Activated CD4-positive, alpha-beta T cell treated with anti-CD3 and anti-CD28 coated beads, Interleukin-2, amount 50 U/mL, for 24 hours (primary cell): Measurements from ENCODE around the gene ASTN2.

Experiments used
- DNase-seq, 2 donors: peaks; one replicate each; pipeline ENCODE4 v3.0.0-alpha.2; 2020; ENCODE audit warnings: low read depth in 1 of 2, low spot score in 1 of 2

ASTN2 gene

DNA sequence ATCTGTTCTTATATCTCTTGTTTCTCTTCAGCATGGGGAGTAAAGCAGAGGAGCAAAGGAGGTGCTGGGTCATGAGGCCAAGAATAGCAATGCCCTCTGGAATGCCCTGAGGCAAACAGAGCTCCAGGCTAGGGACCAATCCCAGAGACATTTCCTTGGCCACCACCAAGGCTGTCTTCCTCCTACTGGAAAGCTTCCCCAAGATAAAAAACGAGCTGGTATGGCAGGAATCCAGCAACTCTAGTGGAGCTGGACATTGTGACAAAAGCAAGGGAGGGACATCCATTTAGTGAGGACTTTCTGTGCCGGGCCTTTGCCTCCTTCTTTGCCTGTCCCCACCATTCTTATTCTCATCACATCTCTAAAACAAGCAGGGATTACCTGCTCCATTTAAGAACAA lies 161.6 kb downstream of the ASTN2 start:
- no peak for DNase-seq

- DNase-seq: no peak
These were observed 164.1 kb downstream of the ASTN2 start for GRCh38 chr9:117250610-117251215.

GRCh38 chr9:117249799-117250198 lies 165.1 kb downstream of the ASTN2 start:
- DNase-seq: no peak

DNA sequence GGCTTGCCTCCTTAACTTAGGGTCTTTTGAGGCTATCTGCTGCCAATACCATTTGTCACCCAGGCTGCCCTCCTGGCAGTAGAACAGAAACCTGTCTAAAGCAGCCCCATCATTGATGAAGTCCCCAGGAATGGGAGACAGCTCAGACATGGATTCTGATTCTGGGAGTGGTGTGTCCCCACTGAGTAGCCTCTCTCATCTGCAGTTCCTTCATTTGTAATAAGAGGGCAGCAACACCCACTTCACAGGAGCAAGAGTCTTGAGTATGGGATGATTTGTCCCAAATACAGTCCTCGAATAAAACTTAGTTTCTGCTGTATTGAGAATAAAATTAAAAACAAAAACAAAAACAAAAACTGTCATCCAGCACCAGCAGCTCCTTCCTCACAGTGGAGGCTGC lies 167.6 kb downstream of the ASTN2 start:
- no peak for DNase-seq

DNA sequence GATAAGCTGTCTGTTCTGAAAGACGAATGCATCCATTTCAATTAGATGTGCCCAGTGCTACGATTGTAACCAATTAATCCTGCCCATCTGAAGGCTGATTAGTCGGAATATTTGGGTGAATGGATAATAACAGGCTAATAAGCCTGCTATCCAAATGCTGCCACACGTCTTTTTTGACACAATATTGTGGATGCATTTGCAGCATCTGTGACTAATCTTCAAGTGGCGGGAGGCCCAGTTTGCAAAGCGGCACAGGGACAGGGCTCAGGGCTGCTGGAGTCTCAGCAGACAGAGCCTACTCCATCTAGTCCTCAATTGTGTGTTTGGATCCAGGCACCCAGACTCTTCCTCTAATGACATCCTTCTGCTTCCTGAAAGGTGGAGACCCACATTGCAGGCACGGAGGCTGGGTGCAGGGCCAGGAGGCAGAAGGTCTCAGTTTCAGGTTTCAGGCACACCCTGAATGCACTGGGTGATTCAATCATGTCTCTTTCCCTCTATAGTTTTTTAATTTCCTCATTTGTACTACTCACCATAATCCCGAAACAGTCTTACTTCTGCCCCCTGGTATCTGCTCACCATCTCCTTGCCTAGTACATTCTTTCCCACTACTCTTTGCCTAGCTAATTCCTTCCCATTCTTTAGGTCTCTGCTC lies 169.6 kb downstream of the ASTN2 start:
- DNase-seq: no peak

- no peak for DNase-seq
These were observed 172.8 kb downstream of the ASTN2 start for GRCh38 chr9:117242082-117242481.

DNA sequence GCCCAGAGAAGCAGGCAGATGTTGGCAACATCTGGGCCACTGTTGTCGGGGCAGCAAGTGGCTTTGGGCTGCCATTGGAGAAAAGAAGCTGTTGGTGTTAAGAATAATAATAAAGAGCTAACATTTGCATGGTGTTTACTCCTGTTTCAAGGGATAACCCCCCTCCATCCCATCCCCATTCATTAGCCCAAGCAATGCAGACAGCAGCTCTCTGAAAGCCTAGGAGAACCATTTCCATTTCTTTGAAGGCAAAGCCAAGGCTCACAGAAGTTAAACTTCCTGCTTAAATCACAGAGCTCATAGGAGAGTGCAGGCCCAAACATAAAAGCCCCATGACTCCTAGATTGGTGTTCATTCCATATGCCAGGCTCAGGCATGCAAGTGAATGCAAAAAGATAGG lies 175.4 kb downstream of the ASTN2 start:
- DNase-seq: no peak

DNA sequence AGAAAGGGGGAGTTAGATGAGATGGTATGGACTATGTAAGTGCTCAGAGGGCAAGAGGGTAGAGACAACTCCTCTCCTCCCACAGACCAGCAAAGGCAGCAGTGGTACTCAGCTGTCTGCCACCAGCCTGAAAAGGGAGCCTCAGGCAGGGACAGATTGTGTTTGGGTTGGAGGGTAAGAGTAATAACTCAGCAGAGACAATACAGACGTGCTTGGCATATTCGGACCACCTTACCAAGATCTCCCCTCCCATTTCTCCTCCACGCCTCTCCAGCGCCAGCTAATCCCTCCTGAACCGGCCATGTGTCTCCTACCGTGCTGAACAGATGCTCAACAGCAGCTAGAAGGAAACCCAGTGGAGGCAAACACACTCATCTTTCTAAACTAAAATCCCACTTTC lies 180.8 kb downstream of the ASTN2 start:
- no peak for DNase-seq

- no peak for DNase-seq
These were observed 181.8 kb downstream of the ASTN2 start for GRCh38 chr9:117233016-117233415.

DNA sequence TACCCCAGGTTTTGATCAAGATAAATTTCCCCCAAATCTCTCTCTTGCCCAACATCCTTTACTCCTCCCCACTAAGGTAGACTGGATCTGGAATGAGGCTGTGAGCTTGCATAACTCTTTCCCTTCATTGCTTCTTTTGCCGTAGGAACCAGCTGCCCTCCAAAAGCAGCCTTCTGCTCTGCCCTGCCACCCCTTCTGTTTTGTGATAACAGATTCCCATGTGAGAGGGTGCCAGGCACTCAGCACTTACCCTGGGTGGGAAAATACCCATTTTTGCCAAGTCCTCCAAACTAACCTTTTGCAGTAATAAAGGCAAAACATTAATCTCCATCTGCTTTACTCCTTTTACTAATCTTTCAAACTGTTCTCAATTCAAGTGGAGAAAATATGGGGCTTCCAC lies 182.6 kb downstream of the ASTN2 start:
- DNase-seq: no peak

DNA sequence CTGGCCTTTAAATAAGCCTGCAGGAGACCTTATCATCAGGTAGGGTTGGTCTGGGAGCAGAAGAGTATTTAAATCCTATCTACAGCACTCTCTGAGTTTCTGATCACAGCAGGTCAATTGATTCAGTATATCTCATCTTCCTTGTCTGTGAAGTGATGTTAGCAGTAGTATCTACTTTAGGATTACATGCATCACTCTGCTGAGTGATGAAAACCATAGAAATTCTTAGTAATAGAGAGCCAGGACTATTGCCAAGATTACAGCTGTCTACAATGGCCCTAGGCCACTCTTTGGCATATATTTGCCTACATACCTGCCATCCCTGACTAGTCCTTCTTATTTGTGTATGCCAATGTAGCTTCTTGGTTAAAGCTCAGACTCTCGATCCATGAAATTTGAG lies 183.8 kb downstream of the ASTN2 start:
- DNase-seq: no peak

- no peak for DNase-seq
These were observed 190.2 kb downstream of the ASTN2 start for GRCh38 chr9:117224695-117225094.

DNA sequence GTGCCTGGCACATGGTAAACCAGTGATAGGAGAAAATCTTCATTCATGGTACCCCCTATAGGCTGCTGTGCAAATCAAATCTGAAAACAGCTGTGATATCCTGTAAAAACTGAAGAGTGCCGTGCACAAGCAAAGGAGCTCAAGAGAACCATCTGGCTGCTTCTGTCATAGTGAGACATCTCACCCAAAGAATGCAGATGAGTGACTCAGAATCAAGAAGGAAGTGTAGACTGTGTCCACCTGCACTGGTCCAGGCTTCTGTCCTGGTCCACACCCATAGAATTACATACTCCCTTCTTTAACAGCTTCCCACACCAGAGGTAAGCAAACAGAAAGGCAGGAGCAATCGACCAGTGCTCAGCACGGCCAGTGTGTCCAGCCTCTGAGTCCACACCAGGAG lies 195.9 kb downstream of the ASTN2 start:
- no peak for DNase-seq

GRCh38 chr9:117214416-117214815 lies 200.4 kb downstream of the ASTN2 start:
- no peak for DNase-seq

- DNase-seq: no peak
These were observed 203.6 kb downstream of the ASTN2 start for GRCh38 chr9:117211280-117211679.

DNA sequence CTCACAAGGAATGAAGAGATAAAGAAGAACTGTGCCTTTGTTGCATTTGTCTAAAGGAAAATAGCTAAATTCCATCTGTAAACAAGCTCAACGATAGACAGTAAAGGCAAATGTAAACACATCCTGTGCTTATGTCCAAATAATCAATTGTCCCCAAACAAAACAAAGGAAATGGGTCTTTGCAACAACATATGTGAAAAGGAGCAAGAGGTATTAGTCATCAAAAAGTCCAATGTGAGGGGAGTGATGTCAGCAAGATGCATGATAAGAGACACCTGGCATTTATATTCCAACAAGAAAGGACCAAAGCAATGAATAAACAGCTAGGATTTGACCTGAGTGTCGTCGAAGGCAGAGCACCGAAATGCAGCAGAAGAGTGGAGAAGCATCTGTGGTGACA lies 209.1 kb downstream of the ASTN2 start:
- DNase-seq: no peak

- no peak for DNase-seq
These were observed 209.9 kb downstream of the ASTN2 start for GRCh38 chr9:117204971-117205370.

DNA sequence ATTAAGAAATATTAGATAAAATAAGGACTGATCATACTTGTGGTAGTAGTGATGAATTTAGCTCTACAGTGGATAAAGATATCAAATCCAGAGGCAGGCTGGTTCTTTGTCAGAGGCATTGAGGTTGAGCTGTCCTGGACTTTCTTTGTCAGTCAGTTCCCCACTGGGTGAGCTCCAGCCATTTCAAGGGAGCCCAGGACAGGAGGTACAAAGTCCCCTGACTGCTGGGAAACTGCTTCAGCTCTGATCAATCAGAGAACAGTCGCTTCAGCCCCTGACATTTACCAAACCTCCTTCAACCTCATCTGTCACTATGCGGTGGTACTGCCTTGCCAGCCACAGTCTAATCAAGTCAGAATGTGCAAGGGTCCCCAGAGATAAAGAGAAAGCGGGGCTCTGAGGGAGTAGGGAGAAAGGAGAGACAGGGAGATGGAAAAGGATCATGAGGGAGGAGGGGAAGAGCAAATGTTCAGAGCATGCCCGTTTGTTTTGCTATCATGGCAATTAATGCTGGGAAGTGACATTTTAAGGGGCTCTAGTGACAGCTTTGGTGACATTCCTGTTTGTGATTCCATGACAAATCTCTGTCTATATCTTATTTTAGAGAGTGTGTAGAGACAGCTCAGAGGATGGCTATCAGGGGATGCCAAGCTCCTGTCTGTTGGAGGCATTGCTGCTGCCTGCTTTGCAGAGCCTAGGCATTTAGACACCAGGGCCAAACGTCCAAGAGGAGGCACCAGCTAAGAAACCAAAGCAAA lies 223.2 kb downstream of the ASTN2 start:
- DNase-seq: no peak

GRCh38 chr9:117189121-117189520 lies 225.7 kb downstream of the ASTN2 start:
- DNase-seq: no peak

GRCh38 chr9:117188394-117188793 lies 226.5 kb downstream of the ASTN2 start:
- no peak for DNase-seq

- DNase-seq: no peak
These were observed 227.4 kb downstream of the ASTN2 start for GRCh38 chr9:117187498-117187897.

- DNase-seq: no peak
These were observed 230.7 kb downstream of the ASTN2 start for GRCh38 chr9:117184173-117184572.

- DNase-seq: no peak
These were observed 232.8 kb downstream of the ASTN2 start for GRCh38 chr9:117182046-117182445.
